HG03342 (cell line): ENCODE data around the gene AMOTL2.

ENCODE experiments used
- ATAC-seq: cut with Tn5 transposase; IDR thresholded peaks from one replicate; pipeline ENCODE4 v1.9.1; 2021; ENCODE audit warnings: mild to moderate bottlenecking, moderate library complexity; ENCODE audit not compliant: unreplicated experiment

Gene AMOTL2

GRCh38 chr3:134374105-134374790, at the start of gene AMOTL2:
Gene AMOTL2, minus strand, starts transcription at chr3:134374447. Its CDS starts 3,014 bp downstream, at chr3:134371433.
- no peak for ATAC-seq

DNA sequence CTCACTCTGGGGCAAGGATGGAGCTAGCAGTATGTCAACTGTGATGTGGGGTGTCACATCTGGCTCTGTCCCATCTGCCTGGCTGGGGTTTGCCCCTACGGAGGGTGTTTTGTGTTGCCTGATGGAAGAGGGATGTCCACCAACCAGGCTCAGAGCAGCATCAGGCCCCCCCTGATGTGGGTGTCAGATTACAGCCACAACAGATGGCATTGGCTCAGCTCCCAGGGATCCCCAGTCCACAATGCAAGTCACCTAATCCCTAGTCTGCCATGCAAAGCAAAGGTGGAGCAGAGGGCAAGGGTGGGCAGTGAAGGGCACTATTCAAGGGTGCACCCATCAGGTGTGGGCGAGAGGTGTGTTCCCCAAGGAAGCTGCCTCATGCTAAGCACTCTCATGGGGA, 48.9 kb upstream of the AMOTL2 start:
- ATAC-seq = no peak

- ATAC-seq = no peak
Measured at GRCh38 chr3:134419960-134420321, 45.7 kb upstream of the AMOTL2 start.

DNA sequence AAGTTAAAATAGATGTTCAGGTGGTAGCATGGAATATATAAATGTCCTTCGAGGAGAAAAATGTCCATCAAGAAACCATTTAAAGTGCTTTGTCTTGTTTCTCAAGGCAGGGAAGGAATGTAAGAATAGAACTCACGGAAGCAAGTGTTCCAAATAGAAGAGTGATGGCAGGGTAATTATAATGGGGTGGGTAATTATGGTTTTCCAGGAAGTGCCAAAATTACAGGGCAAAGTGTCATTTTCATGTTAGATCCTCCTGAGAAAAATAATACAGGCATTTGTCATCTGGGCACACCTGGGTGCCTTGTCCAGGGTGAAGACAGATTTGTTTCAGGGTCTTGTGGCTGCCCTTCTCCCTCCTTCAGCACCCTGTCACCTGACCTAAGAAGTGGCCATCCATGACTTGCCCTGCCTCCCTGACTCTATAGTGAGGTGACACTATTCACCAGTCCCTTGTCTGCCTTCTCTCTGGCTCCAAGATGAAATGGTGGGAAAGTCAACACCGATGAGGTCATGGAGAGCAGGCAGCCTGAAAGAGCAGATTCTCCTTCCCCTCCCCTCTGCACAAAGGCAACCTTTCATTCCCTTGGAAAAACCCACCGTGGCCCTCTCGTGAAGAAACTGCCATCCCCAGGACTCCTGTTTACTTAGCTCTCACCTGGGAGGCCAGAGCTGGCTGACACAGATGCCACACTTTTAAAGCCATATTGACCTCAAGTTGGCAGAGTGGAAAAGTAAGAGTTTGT, 45.1 kb upstream of the AMOTL2 start:
- no peak for ATAC-seq

GRCh38 chr3:134409041-134409440, 34.8 kb upstream of the AMOTL2 start:
- no peak for ATAC-seq

DNA sequence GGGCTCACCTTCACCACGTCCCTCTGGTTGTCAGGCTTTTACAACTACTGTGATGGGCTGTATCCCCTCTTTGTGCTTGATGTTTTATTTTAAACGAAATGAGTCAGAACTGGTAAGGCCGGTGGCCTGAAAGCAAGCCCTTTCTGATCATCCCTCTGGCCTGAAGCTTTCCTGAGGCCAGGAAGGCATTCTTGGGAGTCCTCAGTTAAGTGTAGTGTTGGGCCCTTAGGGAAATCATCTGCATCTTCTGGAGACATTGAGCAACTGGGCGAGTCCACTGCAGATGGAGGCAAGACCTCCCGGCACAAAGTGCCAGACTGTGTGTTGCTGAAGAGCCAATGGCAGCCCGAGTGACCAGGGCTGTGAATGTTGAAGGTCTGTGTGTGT, 33.0 kb upstream of the AMOTL2 start:
- no peak for ATAC-seq

- no peak for ATAC-seq
Measured at GRCh38 chr3:134406331-134407238, 32.3 kb upstream of the AMOTL2 start.

DNA sequence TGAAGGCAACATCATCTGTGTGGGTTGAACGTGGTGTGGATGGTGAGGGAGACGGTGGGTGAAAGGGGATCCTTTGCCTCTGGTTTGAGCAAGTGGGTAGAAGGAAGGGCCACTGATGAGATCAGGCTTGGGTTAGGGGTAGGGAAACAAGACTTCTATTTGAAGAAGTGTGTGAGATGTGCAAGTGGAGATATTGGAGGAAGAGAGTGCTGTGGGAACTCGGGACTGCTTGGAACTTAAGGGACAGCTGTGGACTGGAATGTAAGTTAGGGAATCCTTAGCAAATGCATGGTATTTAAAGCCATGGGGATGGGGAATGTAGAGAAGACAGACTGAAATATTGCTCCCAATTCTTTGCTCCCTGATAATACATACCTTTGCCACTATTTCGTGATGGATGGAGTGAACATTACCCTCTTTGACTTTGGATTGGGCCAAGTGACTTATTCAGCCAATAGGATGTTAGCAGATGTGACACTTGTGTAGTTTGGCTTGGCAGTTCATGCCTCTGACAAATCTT, 30.2 kb upstream of the AMOTL2 start:
- no peak for ATAC-seq

GRCh38 chr3:134397755-134398154, 23.5 kb upstream of the AMOTL2 start:
- ATAC-seq = no peak

- no peak for ATAC-seq
Measured at GRCh38 chr3:134395103-134395502, 20.9 kb upstream of the AMOTL2 start.

GRCh38 chr3:134394380-134394779, 20.1 kb upstream of the AMOTL2 start:
- no peak for ATAC-seq

DNA sequence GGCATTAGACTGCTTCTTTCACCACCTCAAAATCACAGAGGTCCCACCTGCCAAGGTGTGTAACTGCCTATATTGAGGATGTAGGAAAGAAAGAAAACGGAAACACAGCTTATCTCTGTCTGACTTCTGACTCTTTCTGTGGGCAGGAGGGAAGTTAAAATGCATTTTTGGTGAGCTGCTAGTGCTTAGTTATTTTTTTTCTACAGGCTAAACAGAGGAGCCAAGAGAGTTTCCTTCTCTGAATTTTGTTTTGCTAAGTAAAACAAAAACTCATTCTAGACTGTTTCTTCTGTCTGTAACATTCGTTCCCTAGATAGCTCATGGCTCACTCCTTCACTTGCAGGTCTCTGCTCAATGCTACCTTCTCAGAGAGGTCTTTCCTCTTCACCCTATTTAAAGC, 18.8 kb upstream of the AMOTL2 start:
- no peak for ATAC-seq

- ATAC-seq = no peak
Measured at GRCh38 chr3:134392336-134392983, 18.2 kb upstream of the AMOTL2 start.

DNA sequence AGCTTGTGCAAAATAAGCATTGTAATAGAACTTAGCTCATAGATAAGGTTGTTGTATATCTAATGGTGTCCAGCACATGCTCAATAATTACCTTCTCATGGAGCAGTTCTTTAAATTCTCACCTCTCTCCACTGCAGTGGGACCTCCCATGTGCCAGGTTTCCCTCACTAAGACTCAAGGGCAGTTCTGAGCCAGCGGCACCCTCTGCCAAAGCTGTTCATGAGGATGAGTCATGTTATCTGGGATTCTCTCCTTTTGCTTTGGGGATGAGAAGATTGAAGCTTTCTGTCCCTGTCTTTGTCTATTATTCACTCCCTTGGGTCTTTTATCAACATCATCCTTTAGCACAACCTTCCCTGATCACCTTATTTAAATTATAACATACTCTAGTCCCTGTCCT, 15.6 kb upstream of the AMOTL2 start:
- ATAC-seq = no peak

- no peak for ATAC-seq
Measured at GRCh38 chr3:134388788-134389485, 14.7 kb upstream of the AMOTL2 start.

DNA sequence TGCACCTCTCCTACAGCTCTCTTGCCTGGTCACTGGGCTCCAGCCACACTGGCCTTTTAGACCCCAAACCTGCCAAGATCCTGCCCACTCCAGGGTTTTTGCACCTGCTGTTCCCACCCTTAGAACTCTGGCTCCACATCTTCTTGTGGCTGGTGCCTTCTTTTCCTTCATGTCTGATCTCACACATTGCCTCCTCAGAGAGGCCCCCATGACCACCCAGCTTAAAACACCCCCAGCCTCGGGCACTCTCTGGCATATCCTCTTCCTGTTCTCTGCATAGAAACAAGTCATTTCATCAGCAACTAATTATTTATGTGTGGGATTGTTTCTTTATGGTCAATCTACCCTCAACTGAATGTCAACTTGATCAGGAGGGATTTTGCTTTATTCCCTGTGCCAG, 14.0 kb upstream of the AMOTL2 start:
- ATAC-seq = no peak

- no peak for ATAC-seq
Measured at GRCh38 chr3:134387293-134387692, 13.0 kb upstream of the AMOTL2 start.

GRCh38 chr3:134384963-134385362, 10.7 kb upstream of the AMOTL2 start:
- no peak for ATAC-seq

GRCh38 chr3:134381831-134382442, 7.7 kb upstream of the AMOTL2 start:
- no peak for ATAC-seq

DNA sequence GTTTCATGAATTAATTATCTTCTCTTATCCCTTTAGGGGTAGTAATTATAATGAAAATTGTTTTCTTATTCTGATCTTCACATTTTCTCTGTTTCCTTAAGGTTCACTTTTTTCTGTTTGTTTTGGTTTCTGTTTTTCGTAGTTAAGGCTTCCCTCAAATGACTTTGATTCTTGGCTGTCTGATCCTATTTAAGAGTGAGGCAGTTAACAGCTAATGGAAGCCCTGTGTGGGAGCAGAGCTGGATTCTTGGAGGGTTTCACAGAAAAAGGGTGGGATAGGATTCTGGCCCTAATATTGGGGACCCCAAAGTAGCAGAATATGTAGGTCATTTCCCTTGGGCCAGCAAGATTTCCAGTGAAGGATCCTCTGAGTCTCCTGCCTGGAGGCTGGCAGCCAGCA, 6.8 kb upstream of the AMOTL2 start:
- no peak for ATAC-seq
